Ishikawa (cell line): ENCODE measurements around the gene MPZL2.

Experiments used
- CEBPB ChIP-seq: IDR thresholded peaks from 2 replicates; pipeline ENCODE4 v1.6.1; 2012
- EGR1 ChIP-seq: IDR thresholded peaks from 2 replicates; pipeline ENCODE4 v1.6.1; 2012
- EP300 ChIP-seq: IDR thresholded peaks from 2 replicates; pipeline ENCODE4 v1.6.1; 2012; ENCODE audit warnings: borderline replicate concordance
- MAX ChIP-seq: IDR thresholded peaks from 2 replicates; pipeline ENCODE4 v1.6.1; 2012
- NFIC ChIP-seq: IDR thresholded peaks from 2 replicates; pipeline ENCODE4 v1.6.1; 2012
- RAD21 ChIP-seq: IDR thresholded peaks from 2 replicates; pipeline ENCODE4 v1.6.1; 2012; ENCODE audit warnings: low read depth
- REST ChIP-seq: IDR thresholded peaks from 2 replicates; pipeline ENCODE4 v1.6.1; 2012; ENCODE audit warnings: low read depth, mild to moderate bottlenecking
- TAF1 ChIP-seq: IDR thresholded peaks from 2 replicates; pipeline ENCODE4 v1.6.1; 2012; ENCODE audit warnings: low read depth, mild to moderate bottlenecking
- TCF12 ChIP-seq: IDR thresholded peaks from 2 replicates; pipeline ENCODE4 v1.6.1; 2012; ENCODE audit warnings: low read depth
- TEAD4 ChIP-seq: IDR thresholded peaks from 2 replicates; pipeline ENCODE4 v1.6.1; 2012
- YY1 ChIP-seq: IDR thresholded peaks from 2 replicates; pipeline ENCODE4 v1.6.1; 2012; ENCODE audit warnings: low read depth
- ZBTB7A ChIP-seq: IDR thresholded peaks from 2 replicates; pipeline ENCODE4 v1.6.1; 2012; ENCODE audit warnings: low read depth

DNA sequence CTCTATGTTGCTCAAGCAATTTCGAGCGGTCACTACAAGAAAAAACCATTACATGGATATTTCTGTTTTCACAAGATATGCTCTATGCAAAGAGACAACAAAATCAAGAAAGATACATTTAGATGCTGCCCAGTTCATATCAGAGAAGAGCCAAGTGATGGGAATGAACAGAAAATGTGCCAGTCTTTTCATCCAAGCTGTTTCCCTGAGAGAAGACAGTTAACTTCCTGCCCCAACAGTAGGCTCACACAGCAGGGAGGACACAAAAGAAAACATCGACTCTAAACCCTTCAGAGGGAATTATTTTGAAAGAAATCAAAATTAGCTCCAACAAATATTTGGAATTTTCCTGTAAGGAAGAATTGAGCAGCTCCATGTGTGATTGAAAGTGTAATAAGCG, 50.9 kb downstream of the MPZL2 start:
- TF ChIP-seq EGR1 (no peak), TEAD4 (no peak), YY1 (no peak), EP300 (no peak), TAF1 (no peak), TCF12 (no peak), RAD21 (no peak), MAX (no peak), ZBTB7A (no peak), NFIC (no peak), CEBPB (no peak), REST (no peak)
